T-helper 1 cell treated with Interleukin-12 subunit alpha and Interleukin-12 subunit beta and Interleukin-4 antibody, amounts not matched to agents 30 μg/mL and 1 μg/mL, for 36 hours (primary cell): ENCODE results near the gene RGSL1.

Experiments
- H3K27ac Mint-ChIP-seq: one replicate; pipeline ENCODE4 v1.8.0; 2021; ENCODE audit warnings: mild to moderate bottlenecking, mixed read lengths
- H3K27me3 Mint-ChIP-seq: one replicate; pipeline ENCODE4 v1.8.0; 2021; ENCODE audit warnings: low read depth, mixed read lengths
- H3K36me3 Mint-ChIP-seq: one replicate; pipeline ENCODE4 v1.8.0; 2021; ENCODE audit warnings: low read depth, mixed read lengths
- H3K4me1 Mint-ChIP-seq: one replicate; pipeline ENCODE4 v1.8.0; 2021; ENCODE audit warnings: low read depth, mixed read lengths
- H3K4me3 Mint-ChIP-seq: one replicate; pipeline ENCODE4 v1.8.0; 2021; ENCODE audit warnings: mild to moderate bottlenecking, moderate library complexity, mixed read lengths
- H3K9me3 Mint-ChIP-seq: one replicate; pipeline ENCODE4 v1.8.0; 2021; ENCODE audit warnings: mixed read lengths

Gene RGSL1

DNA sequence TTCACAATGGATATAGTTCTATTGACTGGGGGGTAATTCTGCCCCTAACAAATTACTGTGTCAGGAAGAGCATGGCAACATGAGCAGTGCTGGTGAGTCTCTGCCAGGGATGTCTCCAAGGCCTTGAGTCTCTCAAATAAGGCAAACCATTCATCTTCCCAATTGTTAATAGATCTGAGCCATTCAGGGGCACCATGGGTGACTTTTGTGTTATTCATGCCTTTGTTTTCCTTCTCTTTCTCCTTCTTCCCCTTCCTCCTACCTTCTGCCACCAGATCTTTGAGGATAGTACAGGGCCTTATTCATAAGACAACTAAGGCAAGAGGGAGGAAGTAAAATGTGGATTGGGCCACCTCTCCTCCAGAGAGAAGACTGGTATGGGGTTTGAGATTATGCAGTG is at the start of gene RGSL1:
TSS of gene RGSL1 (plus strand) at position 60 of the 400 bp plus-strand sequence. CDS start at position 80, 20 bp downstream.
- no peaks in the 10 kb centered on the region for H3K36me3 Mint-ChIP-seq
- no peak within 1 kb of the TSS for H3K4me3 Mint-ChIP-seq
- peaks cover 18% of the 10 kb centered on the region for H3K27me3 Mint-ChIP-seq
- H3K9me3 Mint-ChIP-seq, result no peaks in the 10 kb centered on the region
- peaks cover 4% of the 10 kb centered on the region for H3K4me1 Mint-ChIP-seq
- no peak within 1 kb of the TSS for H3K27ac Mint-ChIP-seq

DNA sequence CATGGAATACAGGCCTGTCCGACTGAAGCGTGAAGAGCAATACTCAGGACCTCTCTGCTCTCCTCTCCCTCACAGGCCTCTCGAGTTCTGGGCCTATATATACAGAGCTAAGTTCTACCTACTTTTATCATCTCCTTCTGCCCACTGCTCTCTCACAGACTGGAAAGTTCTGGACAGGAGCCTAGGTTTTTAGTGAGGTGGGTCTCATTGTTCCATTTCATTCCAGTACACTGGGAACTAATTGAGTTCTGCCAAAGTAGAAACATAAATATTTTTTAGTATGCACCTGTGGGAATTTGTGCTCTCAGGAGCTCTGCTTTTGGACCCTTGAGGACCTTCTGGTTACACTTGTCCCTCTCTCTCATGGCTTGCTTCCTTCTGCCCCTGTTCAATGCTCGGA is 49.4 kb upstream of the RGSL1 start, which contains the start of gene TEDDM1:
TSS of gene TEDDM1 (minus strand) at position 101 of the 400 bp plus-strand sequence. CDS start 182 bp downstream, outside the sequence.
- no peak within 1 kb of the TSS for H3K4me3 Mint-ChIP-seq

GRCh38 chr1:182404781-182405180 is 45.2 kb upstream of the RGSL1 start:
- Mint-ChIP-seq H3K4me1 (no peaks in the 10 kb centered on the region), H3K27me3 (peaks cover 39% of the 10 kb centered on the region), H3K27ac (no peak overlapping the region), H3K36me3 (no peaks in the 10 kb centered on the region), H3K9me3 (peaks cover 6% of the 10 kb centered on the region), H3K4me3 (no peak overlapping the region)

More for the DNA sequence above, 49.4 kb upstream of the RGSL1 start, which contains the start of gene TEDDM1:
- Mint-ChIP-seq H3K27ac (no peak within 1 kb of the TSS), H3K4me1 (peaks cover 10% of the 10 kb centered on the region), H3K9me3 (peaks cover 4% of the 10 kb centered on the region), H3K27me3 (peaks cover 40% of the 10 kb centered on the region), H3K36me3 (peaks cover 2% of the 10 kb centered on the region)

- no peaks in the 10 kb centered on the region for H3K4me1 Mint-ChIP-seq
- H3K4me3 Mint-ChIP-seq, result no peak overlapping the region
- H3K9me3 Mint-ChIP-seq, result peaks cover 6% of the 10 kb centered on the region
- no peaks in the 10 kb centered on the region for H3K36me3 Mint-ChIP-seq
- H3K27ac Mint-ChIP-seq, result no peak overlapping the region
- peaks cover 39% of the 10 kb centered on the region for H3K27me3 Mint-ChIP-seq
Observed at GRCh38 chr1:182405578-182405977, 44.4 kb upstream of the RGSL1 start.

DNA sequence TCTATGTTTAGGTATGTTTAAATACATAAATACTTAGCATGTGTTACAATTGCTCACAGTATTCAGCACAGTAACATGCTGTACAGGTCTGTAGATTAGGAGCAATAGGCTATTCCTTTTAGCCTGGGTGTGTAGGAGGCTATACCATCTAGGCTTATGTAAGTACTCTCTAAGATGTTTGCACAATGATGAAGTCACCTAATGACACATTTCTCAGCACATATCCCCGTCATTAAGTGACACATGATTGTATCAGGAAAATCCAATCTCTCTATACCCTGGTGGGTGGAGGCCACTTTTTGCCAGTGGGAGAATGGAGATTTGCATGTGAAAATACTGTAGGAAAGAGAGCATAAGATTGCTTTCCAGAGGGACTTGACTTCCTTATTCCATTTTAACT is 43.9 kb upstream of the RGSL1 start:
- H3K4me3 Mint-ChIP-seq, result no peak overlapping the region
- H3K27me3 Mint-ChIP-seq, result peaks cover 39% of the 10 kb centered on the region
- no peaks in the 10 kb centered on the region for H3K36me3 Mint-ChIP-seq
- no peaks in the 10 kb centered on the region for H3K4me1 Mint-ChIP-seq
- no peak overlapping the region for H3K27ac Mint-ChIP-seq
- H3K9me3 Mint-ChIP-seq, result peaks cover 6% of the 10 kb centered on the region

GRCh38 chr1:182407724-182408123 is 42.2 kb upstream of the RGSL1 start:
- Mint-ChIP-seq H3K4me1 (no peaks in the 10 kb centered on the region), H3K27ac (no peak overlapping the region), H3K9me3 (peaks cover 6% of the 10 kb centered on the region), H3K36me3 (no peaks in the 10 kb centered on the region), H3K27me3 (peaks cover 39% of the 10 kb centered on the region), H3K4me3 (no peak overlapping the region)

- Mint-ChIP-seq H3K27ac (no peak overlapping the region), H3K4me3 (no peak overlapping the region), H3K4me1 (no peaks in the 10 kb centered on the region), H3K9me3 (peaks cover 6% of the 10 kb centered on the region), H3K36me3 (no peaks in the 10 kb centered on the region), H3K27me3 (peaks cover 35% of the 10 kb centered on the region)
Observed at GRCh38 chr1:182408435-182409075, 41.4 kb upstream of the RGSL1 start.

DNA sequence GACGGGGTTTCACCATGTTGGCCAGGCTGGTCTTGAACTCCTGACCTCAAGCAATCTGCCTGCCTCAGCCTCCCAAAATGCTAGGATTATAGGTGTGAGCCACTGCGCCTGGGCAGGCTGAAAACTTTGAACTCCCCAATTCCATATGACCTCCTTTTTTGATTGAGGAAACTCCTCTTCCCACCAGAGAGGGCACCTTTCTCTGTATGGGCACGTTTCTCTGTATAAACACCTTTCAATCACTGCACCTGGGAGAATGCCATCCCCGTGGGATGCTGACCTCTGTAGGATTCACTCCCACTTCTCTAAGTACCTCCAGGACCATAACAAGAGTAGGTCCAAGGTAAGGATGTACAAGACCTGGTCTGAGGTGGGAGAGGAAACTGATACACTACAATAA is 39.8 kb upstream of the RGSL1 start:
- Mint-ChIP-seq H3K36me3 (no peaks in the 10 kb centered on the region), H3K4me1 (no peaks in the 10 kb centered on the region), H3K27ac (no peak overlapping the region), H3K4me3 (no peak overlapping the region), H3K9me3 (peaks cover 6% of the 10 kb centered on the region), H3K27me3 (peaks cover 38% of the 10 kb centered on the region)

- H3K9me3 Mint-ChIP-seq, result peaks cover under 1% of the 10 kb centered on the region
- no peak overlapping the region for H3K27ac Mint-ChIP-seq
- peaks cover 36% of the 10 kb centered on the region for H3K27me3 Mint-ChIP-seq
- H3K36me3 Mint-ChIP-seq, result no peaks in the 10 kb centered on the region
- H3K4me1 Mint-ChIP-seq, result no peaks in the 10 kb centered on the region
- H3K4me3 Mint-ChIP-seq, result no peak overlapping the region
Observed at GRCh38 chr1:182410620-182411273, 39.2 kb upstream of the RGSL1 start.

GRCh38 chr1:182413486-182413885 is 36.5 kb upstream of the RGSL1 start:
- H3K9me3 Mint-ChIP-seq, result no peaks in the 10 kb centered on the region
- no peak overlapping the region for H3K4me3 Mint-ChIP-seq
- H3K36me3 Mint-ChIP-seq, result no peaks in the 10 kb centered on the region
- H3K27ac Mint-ChIP-seq, result no peak overlapping the region
- peaks cover 7% of the 10 kb centered on the region for H3K4me1 Mint-ChIP-seq
- peaks cover 31% of the 10 kb centered on the region for H3K27me3 Mint-ChIP-seq

DNA sequence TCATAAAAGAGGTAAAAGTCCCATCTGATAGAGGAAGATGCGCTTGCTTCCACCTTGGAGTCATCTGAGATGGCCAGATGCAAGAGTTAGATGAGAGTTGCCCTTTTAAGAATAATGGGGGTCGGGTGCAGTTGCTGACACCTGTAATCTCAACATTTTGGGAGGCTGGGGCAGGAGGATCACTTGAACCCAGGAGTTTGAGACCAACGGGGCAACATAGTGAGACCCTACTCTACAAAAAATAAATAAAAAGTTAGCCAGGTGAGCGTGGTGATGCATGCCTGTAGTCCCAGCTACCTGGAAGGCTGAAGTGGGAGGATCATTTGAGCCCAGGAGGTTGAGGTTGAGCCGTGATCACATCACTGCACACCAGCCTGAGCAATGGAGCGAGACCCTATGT is 36.0 kb upstream of the RGSL1 start:
- Mint-ChIP-seq H3K27ac (no peak overlapping the region), H3K9me3 (no peaks in the 10 kb centered on the region), H3K4me3 (no peak overlapping the region), H3K27me3 (peaks cover 30% of the 10 kb centered on the region), H3K36me3 (no peaks in the 10 kb centered on the region), H3K4me1 (peaks cover 7% of the 10 kb centered on the region)

DNA sequence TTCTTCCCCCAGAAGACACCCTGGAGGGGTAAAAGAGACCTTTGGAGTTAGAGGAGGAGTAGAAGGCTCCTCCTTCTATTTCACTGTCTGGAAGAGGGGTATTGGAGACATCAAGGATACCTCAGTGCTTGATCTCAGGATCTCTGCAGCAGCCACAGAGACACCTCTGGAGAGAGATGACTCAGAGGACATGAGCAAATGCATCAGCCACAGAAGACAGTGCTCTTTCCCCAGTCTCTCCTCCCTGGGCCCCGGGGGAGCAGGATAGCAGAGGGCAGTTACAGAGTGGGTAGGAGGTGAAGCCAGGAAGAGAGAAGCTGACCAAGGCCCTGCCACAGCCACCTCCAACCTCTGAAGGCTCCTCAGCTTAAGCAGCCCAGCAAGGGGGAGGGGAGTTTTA is 34.2 kb upstream of the RGSL1 start:
- Mint-ChIP-seq H3K4me1 (peaks cover 7% of the 10 kb centered on the region), H3K4me3 (no peak overlapping the region), H3K36me3 (no peaks in the 10 kb centered on the region), H3K27ac (no peak overlapping the region), H3K27me3 (peaks cover 26% of the 10 kb centered on the region), H3K9me3 (no peaks in the 10 kb centered on the region)

DNA sequence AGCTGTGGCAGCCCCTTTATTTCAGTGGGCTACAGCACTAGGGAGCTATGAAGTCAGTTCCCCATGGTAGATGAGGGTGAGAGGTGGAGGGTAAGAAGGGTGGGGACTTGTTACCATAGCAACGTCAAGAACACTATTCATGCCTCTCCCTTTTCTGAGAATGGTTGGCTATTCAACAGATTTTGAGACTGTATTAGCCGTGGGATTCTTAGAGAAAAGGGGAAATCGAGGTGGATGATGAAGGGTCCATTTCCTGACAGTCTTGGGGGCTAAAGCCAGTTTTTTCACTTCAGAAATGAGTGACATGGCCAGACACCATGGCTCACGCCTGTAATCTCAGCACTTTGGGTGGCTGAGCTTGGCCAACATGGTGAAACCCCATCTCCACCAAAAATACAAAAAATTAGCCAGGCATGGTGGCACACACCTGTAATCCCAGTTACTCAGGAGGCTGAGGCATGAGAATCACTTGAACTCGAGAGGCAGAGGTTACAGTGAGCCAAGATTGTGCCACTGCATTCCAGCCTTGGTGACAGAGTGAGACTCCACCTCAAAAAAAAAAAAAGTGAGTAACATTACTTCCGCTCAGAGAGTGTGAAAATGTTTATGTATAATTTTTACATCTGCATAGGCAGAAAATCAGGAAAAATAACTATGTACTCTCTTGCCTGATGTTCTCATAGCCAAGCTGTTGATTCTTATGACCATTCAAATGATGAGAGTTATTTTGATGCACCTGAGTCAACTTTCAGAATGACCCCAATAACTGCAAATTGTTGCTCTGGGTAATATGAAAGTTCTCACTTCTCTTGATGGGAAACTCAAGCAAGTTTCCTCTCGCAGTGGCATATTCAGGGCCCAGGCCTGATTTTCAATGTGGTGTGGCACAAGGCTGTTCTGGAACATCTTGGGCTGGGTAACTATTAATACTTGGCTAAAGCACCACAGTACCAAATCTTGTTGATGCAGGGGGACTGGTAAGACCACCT is 23.2 kb upstream of the RGSL1 start:
- Mint-ChIP-seq H3K27me3 (peaks cover 14% of the 10 kb centered on the region), H3K36me3 (peaks cover 1% of the 10 kb centered on the region), H3K4me3 (no peak overlapping the region), H3K4me1 (peaks cover 17% of the 10 kb centered on the region), H3K9me3 (no peaks in the 10 kb centered on the region), H3K27ac (no peak overlapping the region)

DNA sequence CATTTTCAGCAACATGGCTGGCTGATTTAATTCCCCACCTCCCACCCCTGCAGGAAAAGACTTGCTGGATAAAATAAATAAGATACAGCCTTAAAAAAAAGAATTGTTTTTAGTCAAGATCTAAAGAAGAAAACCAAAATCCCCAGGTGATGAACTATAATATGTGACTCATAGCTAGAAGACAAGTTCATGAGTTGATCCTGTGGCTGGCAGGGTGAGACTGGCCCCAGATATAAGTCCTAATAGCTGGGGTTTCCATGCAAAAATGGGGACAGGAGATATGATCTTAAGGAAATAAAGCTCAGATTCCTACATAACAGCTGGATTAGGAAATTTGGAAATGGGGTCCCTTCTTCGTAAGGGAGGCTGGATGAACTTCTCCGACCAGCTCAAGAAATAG is 21.9 kb upstream of the RGSL1 start:
- H3K27ac Mint-ChIP-seq, result no peak overlapping the region
- H3K27me3 Mint-ChIP-seq, result peaks cover 10% of the 10 kb centered on the region
- no peaks in the 10 kb centered on the region for H3K9me3 Mint-ChIP-seq
- H3K4me3 Mint-ChIP-seq, result no peak overlapping the region
- H3K36me3 Mint-ChIP-seq, result peaks cover 1% of the 10 kb centered on the region
- H3K4me1 Mint-ChIP-seq, result peaks cover 17% of the 10 kb centered on the region
